Smooth muscle cell (in vitro differentiated cells): ENCODE data around the gene THAP11. TPM values are rescaled to one million over a fixed set of nuclear protein-coding genes. Genes with fewer than 3 reads are reported as not detected.
A peak's percentile ranks its signal among the peaks of the same experiment; 100 is the strongest.

Experiments used
- DNase-seq: peaks from one replicate; lab custom pipeline; 2025; ENCODE audit not compliant: unreplicated experiment; lab: John Stamatoyannopoulos, UW
- H2AFZ ChIP-seq: fragments of 200-600 bp; sonication (generic); 2 replicates; pipeline ENCODE4 v1.6.0; 2016; ENCODE audit warnings: antibody characterized with exemption, low read depth, mild to moderate bottlenecking
- H3F3A ChIP-seq: fragments of 200-600 bp; sonication (generic); 2 replicates; pipeline ENCODE4 v1.6.0; 2017; ENCODE audit warnings: antibody characterized with exemption, low read depth
- H3K27ac ChIP-seq: fragments of 200-600 bp; sonication (generic); 2 replicates; pipeline ENCODE4 v1.5.1; 2016; ENCODE audit warnings: low read depth, mild to moderate bottlenecking
- H3K27me3 ChIP-seq: fragments of 200-600 bp; sonication (generic); 2 replicates; pipeline ENCODE4 v1.6.1; 2016; ENCODE audit warnings: low read depth, mild to moderate bottlenecking
- H3K36me3 ChIP-seq: fragments of 200-600 bp; sonication (generic); 2 replicates; pipeline ENCODE4 v1.5.1; 2016; ENCODE audit warnings: low read depth
- H3K4me1 ChIP-seq: fragments of 200-600 bp; sonication (generic); 2 replicates; pipeline ENCODE4 v1.5.1; 2016; ENCODE audit warnings: low read depth
- H3K4me2 ChIP-seq: fragments of 200-600 bp; sonication (generic); 2 replicates; pipeline ENCODE4 v1.6.0; 2016; ENCODE audit warnings: mild to moderate bottlenecking
- H3K4me3 ChIP-seq: fragments of 200-600 bp; sonication (generic); 2 replicates; pipeline ENCODE4 v1.5.1; 2016; ENCODE audit warnings: mild to moderate bottlenecking
- H3K79me2 ChIP-seq: fragments of 200-600 bp; sonication (generic); 2 replicates; pipeline ENCODE4 v1.6.0; 2016; ENCODE audit warnings: low read depth, mild to moderate bottlenecking
- H3K9ac ChIP-seq: fragments of 200-600 bp; sonication (generic); 2 replicates; pipeline ENCODE4 v1.6.0; 2016; ENCODE audit warnings: low read depth
- H3K9me3 ChIP-seq: fragments of 200-600 bp; sonication (generic); replicated peaks from 2 replicates; pipeline ENCODE4 v1.5.1; 2016; ENCODE audit warnings: low read depth
- H4K20me1 ChIP-seq: fragments of 200-600 bp; sonication (generic); 2 replicates; pipeline ENCODE4 v1.6.0; 2016; ENCODE audit warnings: low read depth
- CTCF ChIP-seq: fragments of 200-600 bp; sonication (generic); IDR thresholded peaks from 2 replicates; pipeline ENCODE4 v1.5.1; 2017; ENCODE audit warnings: borderline replicate concordance, mild to moderate bottlenecking, antibody characterized with exemption; ENCODE audit not compliant: insufficient read depth, poor library complexity, severe bottlenecking
- WGBS: methylation state at CpG from one replicate; pipeline ENCODE4 v1.1.7; 2016; ENCODE audit warnings: low lambda C conversion rate; 5-methylcytosine and 5-hydroxymethylcytosine counted together
- polyA plus RNA-seq: library from polyadenylated mRNA; unstranded; fragments of >200 nt; fragmentation: Nextera tagmentation; extraction: Ambion mirVana; gene quantifications from 2 replicates; pipeline ENCODE4 v1.2.1, GENCODE V29; 2016
- total RNA-seq: library from RNA; depleted of rRNA; stranded (reverse); fragments of >200 nt; gene quantifications from 2 replicates; pipeline ENCODE4 v1.2.3, GENCODE V29; 2014

The THAP11 gene
- total and polyA plus RNA-seq, 2 experiments from 2014 or later: 23.0 to 38.3 TPM

- no peaks in the 10 kb centered on the region for H3F3A ChIP-seq
- no peaks in the 10 kb centered on the region for H3K36me3 ChIP-seq
- H3K4me2 ChIP-seq: peak overlapping the region; percentile 93
- H3K27me3 ChIP-seq: no peaks in the 10 kb centered on the region
- peak overlapping the region; percentile 93 for H2AFZ ChIP-seq
- peak overlapping the region; percentile 56 for H3K27ac ChIP-seq
- 38% methylated on average over 24 of the region's 24 CpGs for WGBS
- no peak for DNase-seq
- H3K9me3 ChIP-seq: no peaks in the 10 kb centered on the region
- H4K20me1 ChIP-seq: peaks cover 19% of the 10 kb centered on the region
- H3K4me3 ChIP-seq: peak overlapping the region; percentile 99
- TF ChIP-seq CTCF: no peak
- peaks cover 6% of the 10 kb centered on the region for H3K4me1 ChIP-seq
- peaks cover 36% of the 10 kb centered on the region for H3K79me2 ChIP-seq
- H3K9ac ChIP-seq: peak overlapping the region; percentile 78
These were observed 34.9 kb upstream of the THAP11 start for GRCh38 chr16:67807148-67807682.

- H4K20me1 ChIP-seq: no peaks in the 10 kb centered on the region
- H3F3A ChIP-seq: no peaks in the 10 kb centered on the region
- TF ChIP-seq CTCF: no peak
- no peaks in the 10 kb centered on the region for H3K36me3 ChIP-seq
- no peak overlapping the region for H3K4me3 ChIP-seq
- no peaks in the 10 kb centered on the region for H3K79me2 ChIP-seq
- no peak overlapping the region for H3K4me2 ChIP-seq
- no peak for DNase-seq
- H3K4me1 ChIP-seq: no peaks in the 10 kb centered on the region
- no peak overlapping the region for H2AFZ ChIP-seq
- H3K27me3 ChIP-seq: no peaks in the 10 kb centered on the region
- no peak overlapping the region for H3K27ac ChIP-seq
- no peaks in the 10 kb centered on the region for H3K9me3 ChIP-seq
- WGBS: 100% methylated on average over 1 of the region's 1 CpG
- H3K9ac ChIP-seq: no peak overlapping the region
These were observed 30.2 kb upstream of the THAP11 start for GRCh38 chr16:67811899-67812298.

- 84% methylated on average over 8 of the region's 8 CpGs for WGBS
- no peaks in the 10 kb centered on the region for H3K9me3 ChIP-seq
- no peaks in the 10 kb centered on the region for H3F3A ChIP-seq
- no peak for DNase-seq
- no peak overlapping the region for H3K27ac ChIP-seq
- no peak for TF ChIP-seq CTCF
- H3K79me2 ChIP-seq: no peaks in the 10 kb centered on the region
- no peaks in the 10 kb centered on the region for H4K20me1 ChIP-seq
- no peaks in the 10 kb centered on the region for H3K4me1 ChIP-seq
- H3K27me3 ChIP-seq: no peaks in the 10 kb centered on the region
- no peak overlapping the region for H3K9ac ChIP-seq
- H3K4me3 ChIP-seq: no peak overlapping the region
- no peaks in the 10 kb centered on the region for H3K36me3 ChIP-seq
- no peak overlapping the region for H3K4me2 ChIP-seq
- no peak overlapping the region for H2AFZ ChIP-seq
These were observed 27.6 kb upstream of the THAP11 start for GRCh38 chr16:67814567-67814966.

- WGBS: 94% methylated on average over 11 of the region's 11 CpGs
- Histone ChIP-seq H4K20me1 (no peaks in the 10 kb centered on the region), H3K4me3 (no peak overlapping the region), H3K9me3 (no peaks in the 10 kb centered on the region), H3K4me1 (no peaks in the 10 kb centered on the region), H3K9ac (no peak overlapping the region), H3K27ac (no peak overlapping the region), H3F3A (no peaks in the 10 kb centered on the region), H3K79me2 (no peaks in the 10 kb centered on the region), H3K27me3 (no peaks in the 10 kb centered on the region), H2AFZ (no peak overlapping the region), H3K36me3 (no peaks in the 10 kb centered on the region), H3K4me2 (no peak overlapping the region)
- TF ChIP-seq CTCF: no peak
- no peak for DNase-seq
These were observed 21.4 kb upstream of the THAP11 start for GRCh38 chr16:67820608-67821259.
